GM21717 (cell line): ENCODE measurements around the gene PPIL1.
"Not testable (repeated sequence)": the region's sequence is repeated elsewhere in the genome, so short reads cannot be mapped to it uniquely, and the experiment has no call there.

ENCODE experiments used
- ATAC-seq: cut with Tn5 transposase; IDR thresholded peaks from one replicate; pipeline ENCODE4 v1.9.1; 2021; ENCODE audit warnings: mild to moderate bottlenecking, moderate library complexity; ENCODE audit not compliant: unreplicated experiment

Gene PPIL1

DNA sequence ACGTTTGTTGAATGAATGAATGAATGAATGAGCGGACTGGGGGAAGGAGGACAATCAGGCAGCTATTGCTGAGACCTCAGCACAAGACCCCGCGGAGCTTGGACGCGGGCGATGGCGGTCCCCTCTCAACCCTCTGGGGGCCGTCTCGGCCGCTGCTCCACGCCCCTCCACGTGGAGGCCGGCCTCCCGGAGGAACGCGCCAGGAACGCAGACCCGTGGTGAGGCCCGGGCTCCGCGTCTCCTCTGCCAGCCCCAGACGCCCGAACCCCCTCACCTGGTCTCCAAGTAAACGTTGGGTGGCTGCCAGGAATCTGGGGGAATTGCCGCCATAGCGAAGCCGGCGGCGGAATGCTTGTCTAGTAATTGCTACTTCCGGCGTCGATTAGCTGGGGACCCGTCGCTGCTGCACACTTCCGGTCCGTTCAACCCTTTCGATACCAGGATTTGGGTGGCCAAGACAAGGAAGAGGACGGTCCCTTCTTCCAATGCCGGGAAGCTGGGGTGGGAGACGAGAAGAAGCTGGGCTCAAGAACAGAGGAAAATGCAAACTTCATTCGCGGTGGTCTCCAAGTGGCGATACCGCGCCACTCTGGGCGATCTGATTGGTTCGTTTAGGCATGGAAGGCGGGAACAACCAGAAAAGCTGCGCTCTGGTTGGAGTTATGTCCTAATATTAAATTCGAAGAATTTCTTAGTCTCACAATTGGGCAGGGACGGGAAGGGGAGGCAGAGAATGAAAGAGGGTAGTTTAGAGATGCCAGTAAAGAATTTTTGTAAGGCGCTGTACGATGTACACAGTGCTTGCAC is at the start of gene PPIL1:
TSS of gene PPIL1 (minus strand) at position 361 of the 807 bp plus-strand sequence. CDS start at position 330, 31 bp downstream.
- peak; percentile 72 for ATAC-seq

DNA sequence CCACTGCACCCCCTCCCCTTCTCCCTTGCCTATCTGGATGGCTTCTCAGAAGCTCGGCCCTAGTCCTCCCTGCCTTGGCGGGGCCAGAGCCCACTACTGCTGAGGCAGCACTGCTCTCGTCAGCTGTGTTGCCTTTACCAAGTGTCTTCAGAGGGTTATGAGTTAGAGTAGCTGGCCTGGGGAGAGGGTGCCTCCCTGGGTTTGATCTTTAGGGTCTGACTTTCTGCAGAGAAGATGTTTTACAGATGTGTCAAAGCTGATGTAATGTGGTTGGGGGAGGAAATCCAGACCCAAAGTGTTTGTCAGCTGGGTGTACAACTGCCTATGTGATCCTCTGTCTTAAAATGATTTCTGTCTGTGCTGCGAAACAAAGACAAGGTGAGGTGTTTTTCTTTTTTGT is 49.5 kb upstream of the PPIL1 start:
- ATAC-seq = no peak

DNA sequence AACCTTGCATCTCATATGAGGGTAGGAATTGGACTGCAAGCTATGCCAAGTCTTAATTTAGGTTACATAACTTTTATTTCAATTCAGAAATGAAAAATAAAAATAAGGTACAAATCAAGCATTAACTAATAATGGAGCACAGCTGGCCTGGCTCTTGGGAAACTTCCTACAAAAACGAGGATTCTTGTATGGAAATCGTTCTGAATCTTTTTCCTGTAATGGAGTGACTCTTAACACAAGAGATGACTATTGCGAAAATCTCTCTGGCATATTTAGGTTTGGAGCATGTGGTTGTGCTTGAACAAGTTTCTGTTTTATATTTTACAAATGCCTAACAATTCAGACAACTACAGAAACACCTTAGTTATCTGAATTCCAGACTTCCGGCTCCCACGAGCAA is 45.9 kb upstream of the PPIL1 start:
- no peak for ATAC-seq

DNA sequence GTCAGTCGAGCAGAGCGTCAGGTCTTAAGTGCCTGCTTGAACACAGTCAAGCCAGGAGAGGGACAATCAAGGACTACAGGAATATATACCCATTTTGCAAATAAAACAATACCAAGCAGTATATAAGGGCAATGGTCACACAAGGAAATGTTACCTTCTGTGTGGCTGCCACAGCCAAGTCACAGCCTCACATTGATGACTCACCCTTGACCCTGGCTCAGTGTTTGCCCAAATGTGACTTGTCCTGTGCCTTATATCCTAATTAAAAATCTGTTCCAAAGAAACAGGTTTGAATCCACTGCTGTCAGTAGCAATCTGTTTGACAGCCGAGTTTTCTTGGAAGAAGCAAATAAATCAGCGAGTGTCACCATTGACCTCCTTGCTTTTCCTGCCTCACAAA is 45.4 kb upstream of the PPIL1 start:
- no peak for ATAC-seq

DNA sequence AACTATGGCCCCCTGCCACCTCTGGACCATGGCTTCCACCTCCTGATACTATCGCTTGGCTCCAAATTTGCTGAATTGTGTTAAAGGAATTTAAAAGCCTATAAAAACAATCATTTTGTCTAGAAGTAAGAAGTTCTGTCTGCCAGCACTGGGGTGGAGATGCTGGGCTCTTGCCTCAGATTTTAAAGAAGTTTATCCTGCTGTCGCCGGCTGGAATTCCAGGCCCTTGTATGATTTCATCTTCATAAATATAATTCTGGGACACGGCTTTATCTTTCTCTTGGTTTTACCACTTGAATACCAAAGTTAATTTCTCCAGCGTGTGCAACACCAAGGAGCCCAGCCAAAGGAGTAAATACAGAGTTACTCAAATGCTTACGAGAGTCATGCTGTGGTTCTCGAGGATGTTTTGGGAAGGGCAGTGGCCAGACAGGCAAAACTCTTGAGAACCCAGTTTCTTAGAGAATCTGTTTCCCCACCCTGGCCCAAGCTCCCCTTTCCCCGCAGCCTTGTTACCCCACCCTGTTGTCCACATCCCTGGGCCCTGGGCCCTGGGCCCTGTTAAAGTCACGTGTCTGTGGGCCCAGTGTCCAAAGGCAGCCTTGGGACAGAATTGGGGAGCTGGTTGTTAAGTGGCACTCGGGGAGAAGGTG is 43.1 kb upstream of the PPIL1 start:
- ATAC-seq = no peak

DNA sequence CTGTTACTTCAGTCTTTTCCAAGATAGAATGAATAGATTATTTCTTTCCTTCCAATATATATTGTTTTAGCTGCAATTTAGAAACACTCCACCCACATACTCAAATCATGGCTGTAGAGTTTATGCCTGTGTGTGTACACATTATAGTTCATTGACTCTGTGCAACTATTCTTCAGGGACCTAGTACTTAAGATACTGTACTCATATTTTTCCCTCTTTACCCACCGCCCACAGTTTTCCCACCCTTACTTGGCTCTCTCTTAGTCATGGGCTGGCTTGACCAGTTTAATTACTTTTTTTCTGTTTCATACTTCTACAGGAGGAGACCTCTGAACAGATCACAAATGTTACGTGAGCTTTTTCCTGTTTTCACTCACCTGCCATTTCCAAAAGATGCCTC is 41.5 kb upstream of the PPIL1 start:
- no peak for ATAC-seq

DNA sequence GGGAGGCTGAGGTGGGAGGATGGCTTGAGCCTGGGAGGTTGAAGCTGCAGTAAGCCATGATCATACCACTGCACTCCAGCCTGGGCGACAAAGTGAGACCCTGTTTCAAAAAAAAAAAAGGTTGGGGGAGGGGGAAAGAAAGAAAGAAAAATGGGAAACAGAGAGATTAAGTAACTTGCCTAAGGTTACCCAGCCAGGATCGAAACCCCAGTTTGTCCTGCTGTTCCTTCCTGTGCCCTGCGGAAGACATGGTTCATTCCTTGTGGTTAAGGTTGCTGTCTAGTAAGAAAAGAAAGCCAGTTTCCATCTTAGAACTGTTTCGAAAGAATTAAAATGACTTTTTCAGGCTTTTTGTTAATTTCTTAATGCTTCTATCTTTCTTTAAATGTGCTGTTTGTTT is 41.0 kb upstream of the PPIL1 start:
- ATAC-seq = no peak

DNA sequence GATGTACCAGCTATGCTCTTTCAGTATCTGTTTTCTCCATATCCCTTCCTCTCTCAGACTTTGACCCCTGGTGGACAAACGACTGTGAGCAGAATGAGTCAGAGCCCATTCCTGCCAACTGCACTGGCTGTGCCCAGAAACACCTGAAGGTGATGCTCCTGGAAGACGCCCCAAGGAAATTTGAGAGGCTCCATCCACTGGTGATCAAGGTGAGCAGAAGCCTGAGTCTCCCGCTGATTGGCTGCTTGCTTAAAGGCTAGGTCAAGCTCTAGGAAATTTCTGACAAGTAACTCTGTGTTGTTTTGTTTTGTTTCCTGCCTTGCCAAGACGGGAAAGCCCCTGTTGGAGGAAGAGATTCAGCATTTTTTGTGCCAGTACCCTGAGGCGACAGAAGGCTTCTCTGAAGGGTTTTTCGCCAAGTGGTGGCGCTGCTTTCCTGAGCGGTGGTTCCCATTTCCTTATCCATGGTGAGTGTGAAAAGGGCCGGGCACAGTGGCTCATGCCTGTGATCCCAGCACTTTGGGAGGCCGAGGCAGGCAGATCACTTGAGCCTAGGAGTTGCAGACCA is 39.7 kb upstream of the PPIL1 start:
- ATAC-seq = no peak

DNA sequence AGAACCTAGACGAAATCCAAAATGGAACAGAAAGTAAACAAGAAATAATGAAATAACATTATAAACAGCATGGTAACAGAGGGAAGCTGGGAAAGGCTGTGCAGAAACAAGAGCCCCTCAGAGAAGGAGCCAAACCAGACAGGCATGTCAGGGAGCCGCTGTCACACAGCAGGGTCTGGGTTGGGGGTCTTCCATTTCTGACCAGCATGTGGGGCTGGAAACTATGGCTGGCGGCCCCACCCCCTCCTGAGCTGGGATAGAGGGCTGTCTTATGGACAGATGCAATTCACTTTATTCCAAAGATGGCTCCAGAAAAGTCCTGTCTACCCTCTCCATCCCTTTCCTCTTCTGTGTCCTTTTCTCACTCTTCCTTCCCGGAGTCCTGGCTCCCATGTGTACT is 38.5 kb upstream of the PPIL1 start:
- ATAC-seq = no peak

DNA sequence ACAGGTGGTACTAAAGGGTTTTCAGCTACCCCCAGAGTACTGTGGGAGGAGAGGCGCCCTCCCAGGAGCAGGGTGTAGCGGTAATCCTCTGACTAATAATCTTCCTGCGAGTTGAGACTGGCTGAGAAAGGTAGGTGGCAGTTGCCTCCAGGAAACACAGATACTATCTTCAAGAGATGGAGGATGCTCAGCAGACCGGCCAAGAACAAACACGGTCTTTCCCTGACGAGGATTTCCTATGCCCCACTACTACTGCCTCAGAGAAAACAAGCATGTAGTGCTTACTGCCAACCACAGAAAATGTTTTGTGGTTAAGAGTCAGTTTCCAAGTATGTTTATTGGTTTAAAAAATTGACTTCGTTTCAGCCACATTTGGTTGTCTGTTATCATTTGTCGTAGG is 38.0 kb upstream of the PPIL1 start:
- ATAC-seq = peak; percentile 86

DNA sequence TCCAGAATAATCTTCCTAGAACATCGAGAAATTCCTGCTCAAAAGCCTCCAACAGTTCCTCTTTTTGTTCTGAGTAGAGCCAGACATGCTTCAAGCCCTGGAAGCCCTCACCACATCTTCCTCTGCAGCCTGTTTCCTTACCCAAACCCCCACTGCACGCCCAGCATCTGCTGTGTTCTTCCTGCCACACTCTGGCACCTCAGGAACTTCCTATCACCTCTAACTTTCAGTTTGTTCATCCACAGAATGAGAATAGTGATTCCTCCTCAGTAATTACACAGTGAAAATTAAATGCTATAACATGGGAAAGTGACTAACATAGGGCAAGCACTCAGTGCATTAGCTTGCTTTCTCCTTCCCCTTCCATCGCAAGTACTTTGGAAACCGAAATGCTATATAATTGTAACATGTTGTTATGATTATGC is 37.4 kb upstream of the PPIL1 start:
- ATAC-seq = no peak

DNA sequence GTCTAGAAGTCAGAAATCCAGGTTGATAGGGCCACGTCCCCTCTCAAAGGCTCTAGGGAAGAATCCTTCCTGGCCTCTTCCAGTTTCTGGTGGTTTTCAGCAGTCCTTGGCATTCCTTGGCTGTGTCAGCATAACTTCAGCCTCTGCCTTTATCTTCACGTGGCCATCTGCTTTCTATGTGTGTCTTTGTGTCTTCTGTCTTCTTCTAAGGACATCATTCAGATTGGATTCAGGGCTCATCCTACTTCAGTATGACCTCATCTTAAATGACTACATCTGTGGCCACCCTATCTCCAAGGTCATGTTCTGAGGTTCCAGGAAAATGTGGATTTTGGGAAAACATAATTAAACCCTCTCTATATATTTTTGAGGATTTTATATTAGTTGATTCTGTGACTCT is 34.1 kb upstream of the PPIL1 start:
- ATAC-seq = no peak

DNA sequence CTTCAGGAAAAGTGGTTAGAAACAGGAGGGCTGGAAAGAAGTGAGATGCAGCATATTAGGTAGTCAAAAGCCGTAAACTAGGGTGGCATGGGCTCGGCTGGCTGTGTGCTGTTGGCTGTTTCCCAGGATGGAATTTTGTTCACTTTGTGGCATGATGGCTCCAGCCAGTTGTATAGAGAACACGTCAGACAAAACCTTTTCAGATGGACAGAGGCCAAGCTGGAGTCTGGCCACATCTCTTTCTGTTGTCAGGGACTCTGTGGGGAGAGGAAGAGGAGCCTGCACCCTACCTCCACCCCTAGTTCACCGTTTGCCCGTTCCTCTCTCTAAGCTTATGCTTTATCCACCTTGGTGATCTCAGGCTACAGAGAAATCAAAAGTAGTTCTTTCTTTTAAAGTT is 33.2 kb upstream of the PPIL1 start:
- no peak for ATAC-seq

DNA sequence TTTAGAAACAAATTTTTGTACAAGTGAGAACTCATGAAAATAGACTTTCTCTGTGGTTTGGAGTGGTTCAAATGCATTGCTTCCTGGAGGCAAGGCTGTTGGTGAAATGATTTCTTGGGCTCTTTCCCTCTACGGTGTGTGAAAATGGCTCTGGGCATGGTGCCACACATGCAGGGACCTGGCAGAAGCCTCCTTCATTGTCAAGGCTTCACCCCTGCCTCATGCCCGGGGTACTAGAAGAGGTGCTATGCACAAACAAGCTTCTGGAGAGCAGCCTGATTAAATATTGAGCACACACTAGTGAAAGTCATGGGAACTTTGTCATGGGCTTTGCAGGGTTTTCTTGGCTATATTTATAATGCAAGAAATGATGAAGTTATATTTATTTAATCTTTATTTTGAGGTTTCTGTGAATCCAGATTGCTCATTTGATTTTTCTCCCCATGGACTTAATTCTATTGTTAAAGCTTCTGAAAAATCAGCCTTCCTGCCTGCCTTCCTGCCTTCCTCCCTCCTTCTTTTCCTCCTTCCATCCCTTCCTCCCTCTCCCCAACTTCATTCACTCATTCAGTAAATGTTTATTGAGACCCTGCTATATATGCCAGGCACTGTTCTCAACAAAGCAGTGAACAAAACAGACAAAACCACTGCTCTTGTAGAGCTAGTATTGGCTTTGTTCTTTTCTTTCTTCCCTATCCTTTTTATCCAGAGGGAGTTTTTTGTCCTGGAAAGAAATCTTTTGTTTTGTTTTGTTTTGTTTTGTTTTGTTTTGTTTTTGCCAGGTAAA is 32.1 kb upstream of the PPIL1 start:
- ATAC-seq = no peak

DNA sequence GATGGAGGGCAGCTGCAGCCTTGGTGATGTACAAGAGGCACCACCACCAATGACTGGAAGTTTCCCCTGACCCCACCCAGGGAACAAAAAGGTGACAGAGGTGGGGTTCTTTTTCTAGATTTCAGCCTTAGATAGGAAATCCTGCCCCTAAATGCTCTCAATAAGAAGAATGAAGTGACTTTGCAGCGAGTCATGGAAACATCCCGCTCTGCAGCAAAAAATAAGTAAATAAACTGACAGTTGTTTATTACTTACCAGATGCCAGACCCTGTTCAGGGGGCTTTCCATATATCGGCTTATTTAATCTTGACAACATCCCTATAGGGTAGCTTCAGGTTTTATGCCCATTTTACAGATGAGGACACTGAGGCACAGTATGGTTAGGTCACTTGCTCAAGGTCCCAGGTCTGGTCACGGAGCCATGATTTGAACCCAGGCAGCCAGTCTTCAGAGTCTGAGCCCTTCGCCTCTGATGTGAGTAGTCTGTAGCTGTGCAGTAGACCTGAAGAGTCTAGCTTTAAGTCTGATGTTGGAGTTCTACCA is 30.3 kb upstream of the PPIL1 start:
- no peak for ATAC-seq

DNA sequence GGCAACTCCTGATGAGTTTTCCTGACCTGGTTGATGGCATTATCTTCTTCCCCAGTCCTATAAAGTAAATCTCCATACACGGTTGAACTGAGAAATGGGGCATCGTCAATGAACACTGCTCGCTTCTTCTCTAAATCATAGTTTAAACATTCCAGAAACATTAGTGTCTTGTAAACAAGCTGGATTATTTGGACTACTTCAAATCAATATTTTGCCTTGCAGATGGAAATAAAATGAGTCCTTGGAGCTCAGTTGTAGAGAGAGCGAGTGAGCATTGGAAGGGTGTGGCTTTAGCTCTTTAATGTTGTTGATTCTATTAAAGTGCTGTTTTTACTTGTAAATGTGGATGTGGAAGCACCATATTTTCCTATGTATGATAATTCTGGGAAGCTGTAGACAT is 29.5 kb upstream of the PPIL1 start:
- no peak for ATAC-seq

DNA sequence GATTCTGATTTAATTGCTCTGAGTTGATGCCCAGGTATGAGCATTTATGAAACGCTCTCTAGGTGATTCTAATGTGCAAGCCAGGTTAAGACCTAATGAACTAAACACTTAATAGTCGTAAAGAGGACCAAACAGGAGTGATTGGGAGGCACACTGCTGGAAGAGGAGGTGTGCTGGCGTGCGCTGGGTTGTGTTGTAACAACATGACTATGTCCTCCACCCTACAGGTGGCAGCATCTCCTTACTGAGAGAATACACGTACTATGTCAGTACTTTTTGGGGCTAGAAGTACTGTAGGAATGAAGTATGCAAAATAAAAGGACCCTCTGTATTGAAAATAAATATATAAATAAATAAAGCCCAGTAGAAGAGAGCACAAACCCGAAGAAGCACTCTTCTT is 23.0 kb upstream of the PPIL1 start:
- ATAC-seq = no peak

DNA sequence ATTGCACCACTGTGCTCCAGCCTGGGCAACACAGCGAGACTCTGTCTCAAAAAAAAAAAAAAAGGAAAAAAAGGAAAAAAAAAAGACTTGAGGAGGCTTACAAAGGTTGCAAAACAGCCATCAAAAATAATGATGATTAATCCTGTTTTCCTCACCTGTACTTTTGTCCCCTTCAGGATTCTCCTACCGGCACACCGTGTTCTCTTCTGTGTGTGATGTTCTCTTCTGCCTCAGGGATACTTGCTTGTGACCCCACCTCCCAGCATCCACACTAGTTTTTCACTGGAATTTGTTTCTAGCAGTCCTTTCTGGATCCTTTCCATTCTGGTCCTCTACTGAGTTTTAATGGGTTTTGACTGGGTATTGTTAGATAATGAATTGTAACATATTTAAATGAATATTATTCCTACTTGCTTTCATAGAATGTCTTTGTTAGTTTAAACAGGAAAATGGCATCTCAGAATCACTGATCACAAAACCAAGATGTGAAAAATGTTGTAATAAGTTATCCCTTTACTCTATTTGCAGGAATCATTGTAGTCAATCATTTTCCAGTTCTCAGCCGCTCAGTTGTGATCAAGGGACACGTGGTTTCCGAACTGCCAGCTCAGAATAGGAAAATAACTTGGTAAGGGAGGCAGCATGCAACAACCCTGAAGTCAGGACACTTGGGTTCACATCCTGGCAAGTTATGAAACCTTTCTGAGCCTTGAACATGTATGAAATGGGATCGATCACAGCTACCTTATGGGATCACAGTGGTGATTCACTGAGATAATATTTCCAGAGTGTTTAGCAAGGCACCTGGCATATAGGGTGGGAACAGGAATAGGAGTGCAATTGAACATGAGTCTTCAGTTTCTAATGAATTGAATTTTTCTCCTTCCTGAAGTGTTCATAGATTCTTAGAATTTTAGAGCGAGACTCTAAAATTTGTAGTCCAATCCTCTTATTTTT is 19.7 kb upstream of the PPIL1 start:
- ATAC-seq = no peak

DNA sequence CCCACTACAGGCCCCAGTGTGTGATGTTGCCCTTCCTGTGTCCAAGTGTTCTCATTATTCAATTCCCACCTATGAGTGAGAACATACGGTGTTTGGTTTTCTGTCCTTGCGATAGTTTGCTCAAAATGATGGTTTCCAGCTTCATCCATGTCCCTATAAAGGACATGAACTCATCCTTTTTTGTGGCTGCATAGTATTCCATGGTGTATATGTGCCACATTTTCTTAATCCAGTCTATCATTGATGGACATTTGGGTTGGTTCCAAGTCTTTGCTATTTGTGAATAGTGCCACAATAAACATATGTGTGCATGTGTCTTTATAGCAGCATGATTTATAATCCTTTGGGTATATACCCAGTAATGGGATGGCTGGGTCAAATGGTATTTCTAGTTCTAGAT is 16.6 kb upstream of the PPIL1 start:
- ATAC-seq = not testable (repeated sequence)

DNA sequence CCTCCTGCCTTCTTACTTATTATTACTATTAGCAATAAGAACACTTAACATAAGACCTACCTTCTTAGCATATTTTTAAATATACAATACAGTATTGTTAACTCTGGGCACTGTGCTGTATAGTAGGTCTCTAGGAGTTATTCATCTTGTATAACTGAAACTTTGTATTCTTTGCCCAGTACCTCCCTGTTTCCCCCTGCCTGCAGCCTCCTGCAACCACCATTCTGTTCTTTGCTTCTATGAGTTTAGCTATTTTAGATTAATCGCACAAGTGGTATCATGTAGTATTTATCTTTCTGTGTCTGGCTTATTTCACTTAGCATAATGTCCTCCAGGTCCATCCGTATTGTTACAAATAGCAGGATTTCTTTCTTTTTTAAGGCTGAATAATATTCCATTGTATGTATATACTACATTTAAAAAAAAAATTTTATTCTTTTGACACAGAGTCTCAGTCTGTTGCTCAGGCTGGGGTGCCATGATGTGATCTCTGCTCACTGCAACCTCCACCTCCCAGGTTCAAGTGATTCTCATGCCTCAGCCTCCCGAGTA is 15.6 kb upstream of the PPIL1 start:
- ATAC-seq = no peak
